GM23248 (cell line): ENCODE measurements around the gene TSPAN5. TPM values are rescaled to one million over a fixed set of nuclear protein-coding genes. Genes with fewer than 3 reads are reported as not detected.

ENCODE experiments used
- DNase-seq: peaks from one replicate; pipeline ENCODE4 v3.0.0-alpha.2; 2015
- H2AFZ ChIP-seq: fragments of 200-600 bp; sonication (generic); 2 replicates; pipeline ENCODE4 v1.6.1; 2016; ENCODE audit warnings: antibody characterized with exemption
- H3F3A ChIP-seq: fragments of 200-600 bp; sonication (generic); 2 replicates; pipeline ENCODE4 v1.6.1; 2016; ENCODE audit warnings: mild to moderate bottlenecking, antibody characterized with exemption, mixed run types; ENCODE audit not compliant: insufficient read depth
- H3K27ac ChIP-seq: fragments of 200-600 bp; sonication (generic); 2 replicates; pipeline ENCODE4 v1.5.1; 2016; ENCODE audit warnings: mild to moderate bottlenecking
- H3K27me3 ChIP-seq: fragments of 200-600 bp; sonication (generic); replicated peaks from 2 replicates; pipeline ENCODE4 v1.6.1; 2016; ENCODE audit warnings: mild to moderate bottlenecking; ENCODE audit not compliant: insufficient read depth
- H3K36me3 ChIP-seq: fragments of 200-600 bp; sonication (generic); 2 replicates; pipeline ENCODE4 v1.6.1; 2016; ENCODE audit warnings: low read depth, mild to moderate bottlenecking
- H3K4me1 ChIP-seq: fragments of 200-600 bp; sonication (generic); 2 replicates; pipeline ENCODE4 v1.6.1; 2016; ENCODE audit warnings: mild to moderate bottlenecking; ENCODE audit not compliant: insufficient read depth
- H3K4me2 ChIP-seq: fragments of 200-600 bp; sonication (generic); one replicate; pipeline ENCODE4 v1.6.1; 2016; ENCODE audit warnings: mild to moderate bottlenecking; ENCODE audit not compliant: unreplicated experiment
- H3K4me3 ChIP-seq: fragments of 200-600 bp; sonication (generic); 2 replicates; pipeline ENCODE4 v1.5.1; 2016; ENCODE audit warnings: mild to moderate bottlenecking
- H3K79me2 ChIP-seq: fragments of 200-600 bp; sonication (generic); 2 replicates; pipeline ENCODE4 v1.6.1; 2016; ENCODE audit warnings: mild to moderate bottlenecking; ENCODE audit not compliant: insufficient read depth
- H3K9ac ChIP-seq: fragments of 200-600 bp; sonication (generic); 2 replicates; pipeline ENCODE4 v1.6.1; 2016; ENCODE audit warnings: mild to moderate bottlenecking
- H3K9me2 ChIP-seq: fragments of 200-600 bp; sonication (generic); 2 replicates; pipeline ENCODE4 v1.6.1; 2016; ENCODE audit warnings: mixed run types, mild to moderate bottlenecking, moderate library complexity; ENCODE audit not compliant: insufficient read depth
- H3K9me3 ChIP-seq: fragments of 200-600 bp; sonication (generic); one replicate; pipeline ENCODE4 v1.6.1; 2017; ENCODE audit warnings: low read depth
- H4K20me1 ChIP-seq: fragments of 200-600 bp; sonication (generic); 2 replicates; pipeline ENCODE4 v1.6.0; 2016; ENCODE audit not compliant: insufficient read depth
- EZH2 ChIP-seq: fragments of 200-600 bp; sonication (generic); IDR thresholded peaks from 2 replicates; pipeline ENCODE4 v1.6.1; 2018; ENCODE audit warnings: antibody characterized with exemption, mild to moderate bottlenecking; ENCODE audit not compliant: insufficient read depth, poor library complexity, severe bottlenecking
- EZH2phosphoT487 ChIP-seq: fragments of 200-600 bp; sonication (generic); IDR thresholded peaks from 2 replicates; pipeline ENCODE4 v1.6.1; 2018; ENCODE audit warnings: antibody characterized with exemption, moderate library complexity, mild to moderate bottlenecking, low read depth; ENCODE audit not compliant: insufficient read depth
- WGBS, 2 experiments: methylation state at CpG; one replicate each; pipeline ENCODE4 v1.1.6; 2015 to 2017; ENCODE audit warnings: low lambda C conversion rate in 2 of 2, low coverage in 1 of 2; ENCODE audit errors: missing lambda C conversion rate in 2 of 2; 5-methylcytosine and 5-hydroxymethylcytosine counted together
- in situ Hi-C: fragments of 300-500 bp; cut with MboI; formaldehyde crosslinking; loops from 2 replicates; pipeline ENCODE4 v1.15.0; 2020
- polyA plus RNA-seq: library from polyadenylated mRNA; unstranded; fragments of >200 nt; fragmentation: Nextera tagmentation; extraction: Ambion mirVana; gene quantifications from 2 replicates; pipeline ENCODE4 v1.2.1, GENCODE V29; 2016
- total RNA-seq: library from RNA; depleted of rRNA; stranded (reverse); fragments of >200 nt; shearing (Covaris generic); gene quantifications from 2 replicates; pipeline ENCODE4 v1.2.3, GENCODE V29; 2014

Gene TSPAN5
- total and polyA plus RNA-seq, 2 experiments from 2014 or later, result 61.9 to 76.6 TPM

GRCh38 chr4:98452091-98452490 is 206.3 kb downstream of the TSPAN5 start:
- no peaks in the 10 kb centered on the region for H3K4me1 ChIP-seq
- H2AFZ ChIP-seq, result no peak overlapping the region
- H3K9ac ChIP-seq, result no peak overlapping the region
- in situ Hi-C loops, result loop anchor here (25.0 kb wide), 2 partner anchors 210 to 960 kb away; partner anchors contain the start of gene TSPAN5
- H3K36me3 ChIP-seq, result no peaks in the 10 kb centered on the region
- TF ChIP-seq EZH2 (no peak), EZH2phosphoT487 (no peak)
- no peak overlapping the region for H3K4me3 ChIP-seq
- no peaks in the 10 kb centered on the region for H3K9me3 ChIP-seq
- no peaks in the 10 kb centered on the region for H3K27me3 ChIP-seq
- DNase-seq, result no peak
- no peaks in the 10 kb centered on the region for H3K9me2 ChIP-seq
- whole genome bisulfite sequencing, 2 experiments, result 92 to 93% methylated on average over 3 of the region's 3 CpGs
- no peaks in the 10 kb centered on the region for H3K79me2 ChIP-seq
- no peaks in the 10 kb centered on the region for H3F3A ChIP-seq
- no peak overlapping the region for H3K27ac ChIP-seq
- no peak overlapping the region for H3K4me2 ChIP-seq
- no peaks in the 10 kb centered on the region for H4K20me1 ChIP-seq

- no peaks in the 10 kb centered on the region for H3K9me3 ChIP-seq
- no peak overlapping the region for H3K27ac ChIP-seq
- H3K4me1 ChIP-seq, result peaks cover 10% of the 10 kb centered on the region; the same call in 1 of the 2 replicates
- H3K9me2 ChIP-seq, result no peaks in the 10 kb centered on the region
- no peak overlapping the region for H3K9ac ChIP-seq
- H3K27me3 ChIP-seq, result no peaks in the 10 kb centered on the region
- no peak overlapping the region for H3K4me3 ChIP-seq
- no peak overlapping the region for H2AFZ ChIP-seq
- H4K20me1 ChIP-seq, result no peaks in the 10 kb centered on the region
- H3K36me3 ChIP-seq, result 0 out of 2 replicates have a peak, but pooled peaks cover 4% of the 10 kb centered on the region
- no peak overlapping the region for H3K4me2 ChIP-seq
- in situ Hi-C loops, result no loop called here
- no peak for TF ChIP-seq EZH2phosphoT487
- no peak for TF ChIP-seq EZH2
- H3F3A ChIP-seq, result peaks cover 5% of the 10 kb centered on the region
- no peak for DNase-seq
- no peaks in the 10 kb centered on the region for H3K79me2 ChIP-seq
These were observed 209.5 kb downstream of the TSPAN5 start for GRCh38 chr4:98448908-98449307.

GRCh38 chr4:98447648-98448047 is 210.8 kb downstream of the TSPAN5 start:
- DNase-seq, result no peak
- 98% methylated on average over 5 of the region's 5 CpGs for WGBS, 2 experiments
- TF ChIP-seq EZH2, result no peak
- TF ChIP-seq EZH2phosphoT487, result no peak
- Histone ChIP-seq H3K9ac (no peak overlapping the region), H3K9me3 (no peaks in the 10 kb centered on the region), H3K4me2 (no peak overlapping the region), H3F3A (peaks cover 5% of the 10 kb centered on the region), H2AFZ (no peak overlapping the region), H4K20me1 (no peaks in the 10 kb centered on the region), H3K79me2 (no peaks in the 10 kb centered on the region), H3K4me1 (peaks cover 10% of the 10 kb centered on the region; the same call in 1 of the 2 replicates), H3K27ac (no peak overlapping the region), H3K4me3 (no peak overlapping the region), H3K9me2 (no peaks in the 10 kb centered on the region), H3K36me3 (peaks cover 17% of the 10 kb centered on the region; the same call in 1 of the 2 replicates), H3K27me3 (no peaks in the 10 kb centered on the region)
- in situ Hi-C loops, result no loop called here

- in situ Hi-C loops, result no loop called here
- H2AFZ ChIP-seq, result no peak overlapping the region
- H3K9ac ChIP-seq, result no peak overlapping the region
These were observed 211.7 kb downstream of the TSPAN5 start for GRCh38 chr4:98446499-98447375.

More at GRCh38 chr4:98446499-98447375, 211.7 kb downstream of the TSPAN5 start:
- DNase-seq, result peak; percentile 63
- Histone ChIP-seq H3K27ac (peak overlapping the region; percentile 48), H3K27me3 (no peaks in the 10 kb centered on the region), H4K20me1 (no peaks in the 10 kb centered on the region), H3K9me2 (no peaks in the 10 kb centered on the region), H3K79me2 (no peaks in the 10 kb centered on the region), H3K4me3 (no peak overlapping the region), H3K4me1 (peaks cover 10% of the 10 kb centered on the region; the same call in 1 of the 2 replicates), H3K36me3 (peaks cover 25% of the 10 kb centered on the region), H3K9me3 (no peaks in the 10 kb centered on the region), H3F3A (peaks cover 5% of the 10 kb centered on the region), H3K4me2 (no peak overlapping the region)
- TF ChIP-seq EZH2phosphoT487 (no peak), EZH2 (no peak)
- WGBS, 2 experiments, result 75 to 81% methylated on average over 10 of the region's 10 CpGs
